NCI-H526 (cell line): Measurements from ENCODE around the gene SMARCC2.
"Not testable (repeated sequence)": the region's sequence is repeated elsewhere in the genome, so short reads cannot be mapped to it uniquely, and the experiment has no call there.

Experiments
- DNase-seq, 2 experiments: peaks; one replicate each; lab custom pipeline; 2025; lab: John Stamatoyannopoulos, UW

Gene SMARCC2

DNA sequence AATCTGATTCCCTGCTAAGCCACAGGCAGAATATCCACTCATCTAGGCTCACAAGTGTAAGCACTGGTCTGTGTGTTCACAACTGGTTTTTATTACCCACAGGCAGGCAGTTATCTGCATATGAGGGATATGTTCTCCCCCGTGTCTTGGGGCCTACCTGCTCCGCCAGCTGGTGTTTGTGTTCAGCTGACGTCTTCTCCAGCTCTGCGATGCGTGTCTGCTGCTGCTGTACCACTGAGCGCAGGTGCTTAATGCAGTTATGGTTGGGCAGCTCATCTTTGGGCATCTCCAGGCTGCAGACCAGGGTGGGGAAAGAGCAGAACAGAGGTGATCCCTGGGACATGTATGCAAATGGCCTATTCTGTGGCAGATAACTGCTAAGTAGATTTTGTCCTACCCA, 18.7 kb upstream of the SMARCC2 start:
- DNase-seq: peak; percentile 92 to 93

GRCh38 chr12:56206452-56207166, 17.3 kb upstream of the SMARCC2 start:
- peak; percentile 13 to 60 for DNase-seq

DNA sequence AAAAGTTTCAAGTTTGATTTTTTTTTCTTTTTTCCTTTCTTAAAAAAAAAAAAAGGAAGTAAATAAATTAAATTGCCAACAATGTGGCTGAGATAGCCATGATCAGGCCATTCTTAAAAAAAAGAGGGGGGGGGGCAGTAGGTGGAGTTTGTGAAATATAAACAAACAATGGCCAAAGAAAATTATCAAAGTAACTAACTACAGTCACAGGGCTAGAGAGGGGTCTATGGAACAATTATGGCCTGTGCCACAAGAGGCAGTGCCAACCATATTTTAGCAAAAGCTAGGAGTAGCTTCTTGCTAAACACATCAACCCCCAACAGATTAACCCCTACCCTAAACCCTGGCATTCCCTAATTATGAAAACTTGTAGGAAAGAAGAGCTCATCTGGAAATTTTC, 16.2 kb upstream of the SMARCC2 start:
- DNase-seq: no peak

DNA sequence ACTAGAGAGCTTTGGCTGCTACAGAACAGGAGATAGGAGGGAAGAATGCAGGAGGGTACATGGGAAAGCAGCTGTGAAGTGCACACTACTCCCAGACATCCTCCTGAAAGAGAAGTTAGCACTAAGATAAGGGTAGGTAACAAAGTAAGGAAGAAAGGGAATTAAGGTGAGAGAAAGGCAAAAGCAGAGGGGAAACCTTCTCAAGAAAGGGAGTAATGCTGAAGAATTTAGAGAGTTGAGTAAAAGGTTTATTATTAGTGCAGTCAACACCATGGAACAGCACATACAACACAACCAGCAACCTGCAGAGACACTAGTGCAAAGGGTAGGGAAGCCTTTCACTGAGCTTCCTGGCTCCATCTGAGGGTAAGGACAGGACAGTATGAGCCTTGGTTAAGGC, 15.0 kb upstream of the SMARCC2 start:
- DNase-seq: no peak

- no peak for DNase-seq
Observed at GRCh38 chr12:56202838-56203237, 13.6 kb upstream of the SMARCC2 start.

DNA sequence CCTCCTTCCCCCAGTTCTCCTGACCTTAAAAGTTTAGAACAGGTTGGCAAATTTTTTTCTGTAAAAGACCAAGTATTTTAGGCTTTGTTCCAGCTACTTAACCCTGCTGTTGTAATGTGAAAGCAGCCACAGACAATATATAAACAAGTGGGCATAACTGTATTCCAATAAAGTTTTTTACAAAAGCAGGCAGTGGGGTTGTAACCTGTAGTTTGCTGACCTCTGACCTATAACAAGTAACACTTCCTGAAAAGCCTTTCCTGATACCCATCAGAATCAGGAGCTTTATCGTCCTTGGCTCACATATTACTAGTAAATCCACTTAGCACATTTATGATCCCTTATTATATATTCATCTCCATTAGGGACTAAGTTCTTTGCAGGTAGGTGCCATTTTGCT, 13.1 kb upstream of the SMARCC2 start:
- DNase-seq: no peak

DNA sequence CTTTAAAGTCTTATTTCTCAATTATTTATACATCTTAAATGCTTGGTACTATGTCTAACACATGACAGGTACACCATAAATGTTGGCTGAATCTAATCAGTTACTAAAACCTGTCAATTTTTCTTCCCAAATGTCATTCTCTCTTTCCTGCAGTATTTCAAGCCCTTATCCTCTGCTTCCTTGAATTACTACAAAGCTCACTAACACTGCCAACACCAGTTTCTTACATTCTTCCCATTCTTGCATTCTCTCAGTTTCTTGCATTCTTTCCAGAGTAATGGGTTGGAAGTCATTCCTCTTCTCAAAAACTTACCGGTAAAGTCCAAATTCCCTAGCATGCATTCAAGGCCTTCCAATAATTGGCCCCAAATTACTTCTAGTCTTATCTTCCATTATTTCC, 9.6 kb upstream of the SMARCC2 start:
- DNase-seq: no peak

- DNase-seq: no peak
Observed at GRCh38 chr12:56197921-56198635, 8.8 kb upstream of the SMARCC2 start.

- not testable (repeated sequence) for DNase-seq
Observed at GRCh38 chr12:56196818-56197550, 7.7 kb upstream of the SMARCC2 start.

GRCh38 chr12:56193025-56193578, 3.8 kb upstream of the SMARCC2 start:
- DNase-seq: peak; percentile 77 to 94

DNA sequence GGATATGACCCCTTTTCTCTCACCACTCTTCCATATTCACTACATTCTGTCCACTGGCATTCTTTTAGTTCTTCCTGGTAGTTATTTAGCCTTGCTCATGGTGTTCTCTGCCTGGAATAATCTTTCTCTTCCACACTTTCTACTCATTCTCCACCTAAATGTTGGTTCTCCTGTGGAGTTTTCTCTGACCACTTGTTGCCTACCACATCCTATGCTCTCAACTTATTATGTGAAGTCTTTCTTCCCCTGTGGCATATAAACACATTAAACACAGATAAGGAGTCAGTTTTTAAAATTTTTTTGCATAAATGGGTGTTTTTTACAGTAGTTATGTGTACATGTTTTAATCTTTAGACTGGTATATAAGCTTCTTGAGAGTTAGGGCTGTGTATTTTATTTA, 3.3 kb upstream of the SMARCC2 start:
- no peak for DNase-seq

- peak; percentile 47 to 51 for DNase-seq
Observed at GRCh38 chr12:56190695-56191155, 1.4 kb upstream of the SMARCC2 start.

- DNase-seq: peak; percentile 84 to 90
Observed at GRCh38 chr12:56189918-56190694, 823 bp upstream of the SMARCC2 start.

DNA sequence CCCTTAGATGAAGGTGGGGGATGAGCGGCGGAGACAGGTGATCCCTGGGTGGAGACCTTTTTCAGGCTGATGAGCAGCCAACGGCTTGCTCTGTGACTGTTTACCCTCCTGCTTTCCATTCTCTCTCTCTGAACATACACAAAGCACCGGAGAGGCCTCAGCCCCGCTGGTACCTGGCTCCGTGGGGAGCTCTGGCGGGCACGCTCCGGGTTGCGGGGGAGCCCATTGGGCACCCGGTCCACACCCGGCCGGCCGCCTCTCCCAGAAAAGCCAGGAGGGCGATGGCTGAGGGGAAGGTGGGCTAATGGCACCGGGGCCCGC, 545 bp downstream of the SMARCC2 start:
- DNase-seq: peak; percentile 25 to 56

DNA sequence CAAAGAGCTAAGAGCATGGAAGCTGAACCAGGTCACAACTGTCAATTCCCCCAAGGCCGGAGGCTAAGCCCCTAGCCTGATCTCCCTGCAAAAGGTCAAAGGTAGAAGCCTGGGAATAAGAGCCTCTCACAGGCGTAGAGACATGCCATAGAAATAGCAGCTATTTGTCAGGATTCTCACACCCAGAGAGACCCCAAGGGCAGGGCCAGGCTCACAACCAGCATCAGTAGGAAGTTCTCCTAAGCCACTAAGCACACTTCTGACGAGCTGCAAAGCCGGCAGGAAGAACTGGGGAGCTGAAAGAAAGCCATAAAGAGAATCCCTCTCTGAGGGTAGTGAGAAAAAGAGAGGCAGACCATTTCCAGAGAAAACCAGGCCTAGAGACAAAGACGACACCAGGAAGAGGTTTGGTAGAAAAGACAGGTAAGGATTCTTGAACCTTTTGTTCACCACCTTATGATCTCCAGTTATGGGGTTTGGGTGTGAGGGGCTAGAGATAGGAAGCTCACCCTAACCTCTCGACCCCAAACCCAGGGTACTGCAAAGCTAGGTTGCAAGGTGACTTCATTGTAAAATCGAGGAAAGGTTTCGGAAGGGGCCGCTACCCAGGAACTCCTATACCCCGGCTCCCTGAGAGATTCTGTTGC, 1.0 kb downstream of the SMARCC2 start:
- no peak for DNase-seq

DNA sequence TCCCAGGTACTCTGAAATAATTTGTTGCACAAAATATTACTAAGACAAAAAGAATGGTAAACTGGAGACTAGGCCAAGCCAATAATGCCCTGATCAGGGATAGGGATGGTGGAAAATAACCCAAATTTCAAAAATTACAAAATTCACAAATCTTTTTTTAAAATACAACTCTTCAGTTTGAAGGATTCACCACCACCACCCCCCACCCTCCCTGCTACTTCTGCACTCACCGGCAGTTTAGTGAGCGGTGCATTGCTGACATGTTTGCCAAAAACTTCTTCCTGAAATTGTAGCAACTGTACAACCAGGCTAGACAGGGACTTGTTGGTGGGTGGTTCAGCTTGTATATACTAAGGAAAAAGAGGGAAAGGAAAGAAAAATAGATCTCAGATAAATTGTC, 2.3 kb downstream of the SMARCC2 start:
- DNase-seq: no peak

DNA sequence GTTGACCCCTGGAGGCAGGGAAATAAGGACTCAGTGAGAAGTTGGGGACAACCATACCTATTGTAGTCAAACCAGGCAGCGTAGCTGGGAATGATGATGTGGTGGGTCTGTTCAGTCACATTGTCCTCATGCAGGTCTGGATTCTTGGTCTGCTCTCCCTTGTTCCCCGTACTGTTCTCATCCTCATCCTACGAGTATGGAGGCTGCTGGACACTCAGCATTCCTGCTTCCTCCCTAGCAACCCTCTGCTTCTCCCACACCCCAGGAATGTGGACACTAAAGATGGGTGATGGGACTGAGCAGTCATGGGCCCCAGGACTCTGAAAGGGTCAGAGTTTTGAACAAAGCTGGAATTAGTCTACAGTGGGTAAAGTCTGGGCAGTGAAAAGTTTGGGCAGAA, 10.9 kb downstream of the SMARCC2 start:
- no peak for DNase-seq

DNA sequence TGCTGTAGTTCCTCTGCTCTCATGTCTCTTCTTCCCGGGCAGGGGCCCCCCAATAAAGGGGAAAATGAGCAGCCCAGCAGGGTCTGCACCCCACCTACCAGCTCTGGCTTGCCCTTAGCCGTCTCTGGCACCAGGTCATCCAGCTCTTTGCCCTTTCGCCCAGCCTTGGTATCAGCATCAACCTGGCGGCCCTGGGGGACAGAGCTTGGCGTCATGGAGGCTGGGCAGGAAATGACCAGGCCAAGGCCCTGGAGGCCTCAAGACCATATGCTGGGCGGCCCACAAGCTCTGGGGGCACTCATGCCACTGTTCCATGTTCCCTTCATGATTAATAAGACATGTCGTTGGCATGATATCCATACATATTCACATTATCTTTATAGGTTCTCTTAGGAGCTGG, 16.4 kb downstream of the SMARCC2 start:
- no peak for DNase-seq

DNA sequence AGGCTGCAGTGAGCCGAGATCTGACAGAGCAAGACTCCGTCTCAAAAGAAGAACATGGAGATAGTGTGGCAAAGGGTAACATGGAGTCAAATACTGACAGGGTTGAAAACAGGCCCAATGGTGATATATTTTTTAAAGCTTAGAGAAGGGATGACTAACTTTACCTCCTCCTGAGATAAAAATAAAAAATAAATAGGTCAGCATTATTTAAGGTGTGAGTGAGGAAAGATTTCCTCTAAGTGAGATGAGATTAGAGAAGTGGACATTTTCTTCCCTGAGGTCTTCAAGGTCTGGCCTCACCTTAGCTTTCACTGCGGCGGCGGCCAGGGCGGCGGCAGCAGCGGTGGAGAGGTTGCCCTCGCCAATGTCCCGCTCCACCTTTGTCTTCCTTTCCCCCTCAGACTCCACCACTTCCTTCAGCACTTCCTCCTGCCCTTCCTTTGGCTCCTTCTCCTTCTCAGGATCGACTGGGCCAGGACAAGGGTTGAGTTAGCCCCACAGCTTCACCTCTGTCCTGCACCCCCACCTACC, 20.0 kb downstream of the SMARCC2 start:
- no peak for DNase-seq

GRCh38 chr12:56165369-56165768, 23.9 kb downstream of the SMARCC2 start:
- no peak for DNase-seq

- DNase-seq: no peak
Observed at GRCh38 chr12:56164345-56164729, 24.9 kb downstream of the SMARCC2 start.
